Stimulated activated CD8-positive, alpha-beta memory T cell treated with anti-CD3 and anti-CD28 coated beads, Interleukin-2, amount 100 ng/mL, for 48 hours (primary cell): Measurements from ENCODE around the gene RAE1.
A peak's percentile ranks its signal among the peaks of the same experiment; 100 is the strongest.

Experiments
- DNase-seq, 2 donors: peaks; one replicate each; pipeline ENCODE4 v3.0.0-alpha.2; 2020; ENCODE audit warnings: low read depth in 2 of 2

Gene RAE1

GRCh38 chr20:57351042-57351783 is at the start of gene RAE1:
Gene RAE1, plus strand, starts transcription at chr20:57351255. Its CDS starts 2,784 bp downstream, at chr20:57354039.
- peak; percentile 85 to 89 for DNase-seq

GRCh38 chr20:57306747-57307146 is 44.3 kb upstream of the RAE1 start:
- no peak for DNase-seq

- no peak for DNase-seq
Observed at GRCh38 chr20:57308451-57309271, 42.4 kb upstream of the RAE1 start.

GRCh38 chr20:57309544-57310115 is 41.4 kb upstream of the RAE1 start:
- DNase-seq: no peak

GRCh38 chr20:57310821-57311514 is 40.1 kb upstream of the RAE1 start:
- DNase-seq: no peak

- DNase-seq: no peak
Observed at GRCh38 chr20:57312138-57312537, 38.9 kb upstream of the RAE1 start.

- no peak for DNase-seq
Observed at GRCh38 chr20:57313230-57313629, 37.8 kb upstream of the RAE1 start.

- no peak for DNase-seq
Observed at GRCh38 chr20:57313951-57314350, 37.1 kb upstream of the RAE1 start.

- DNase-seq: no peak
Observed at GRCh38 chr20:57315083-57315975, 35.7 kb upstream of the RAE1 start.

GRCh38 chr20:57315976-57316480 is 35.0 kb upstream of the RAE1 start:
- DNase-seq: no peak

GRCh38 chr20:57316795-57317201 is 34.3 kb upstream of the RAE1 start:
- no peak for DNase-seq

GRCh38 chr20:57317316-57317788 is 33.7 kb upstream of the RAE1 start:
- no peak for DNase-seq

GRCh38 chr20:57317789-57318371 is 33.2 kb upstream of the RAE1 start:
- no peak for DNase-seq

- no peak for DNase-seq
Observed at GRCh38 chr20:57319584-57319983, 31.5 kb upstream of the RAE1 start.

GRCh38 chr20:57320358-57320757 is 30.7 kb upstream of the RAE1 start:
- no peak for DNase-seq

GRCh38 chr20:57321142-57321541 is 29.9 kb upstream of the RAE1 start:
- no peak for DNase-seq

- no peak for DNase-seq
Observed at GRCh38 chr20:57322476-57322875, 28.6 kb upstream of the RAE1 start.

- no peak for DNase-seq
Observed at GRCh38 chr20:57323034-57323433, 28.0 kb upstream of the RAE1 start.

GRCh38 chr20:57325632-57326356 is 25.3 kb upstream of the RAE1 start:
- no peak for DNase-seq
